GM21737 (cell line): ENCODE results near the gene IGLL1.
"Not testable (repeated sequence)": the region's sequence is repeated elsewhere in the genome, so short reads cannot be mapped to it uniquely, and the experiment has no call there.

Source experiments
- ATAC-seq: cut with Tn5 transposase; IDR thresholded peaks from one replicate; pipeline ENCODE4 v1.9.1; 2021; ENCODE audit warnings: mild to moderate bottlenecking, moderate library complexity; ENCODE audit not compliant: unreplicated experiment

IGLL1 gene

DNA sequence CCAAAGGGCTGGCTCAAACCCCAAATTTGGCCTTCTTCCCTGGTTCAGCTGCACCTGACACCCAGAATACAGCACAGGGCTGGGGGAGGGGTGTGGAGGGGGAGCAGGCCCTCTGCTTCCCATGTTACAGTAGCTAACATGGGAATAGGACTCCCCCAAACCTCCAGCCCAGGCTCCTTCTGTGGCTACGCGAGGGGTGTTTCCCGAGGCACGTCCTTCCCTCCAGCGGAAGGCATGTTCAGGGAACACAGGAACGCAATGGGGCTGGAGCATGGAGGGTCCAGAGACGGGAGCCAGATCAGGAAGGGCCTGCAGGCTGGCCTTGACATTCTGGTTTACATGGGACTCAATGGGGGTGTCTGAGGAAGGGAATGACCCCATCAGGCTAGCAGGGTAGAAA is 11.8 kb upstream of the IGLL1 start:
- no peak for ATAC-seq

DNA sequence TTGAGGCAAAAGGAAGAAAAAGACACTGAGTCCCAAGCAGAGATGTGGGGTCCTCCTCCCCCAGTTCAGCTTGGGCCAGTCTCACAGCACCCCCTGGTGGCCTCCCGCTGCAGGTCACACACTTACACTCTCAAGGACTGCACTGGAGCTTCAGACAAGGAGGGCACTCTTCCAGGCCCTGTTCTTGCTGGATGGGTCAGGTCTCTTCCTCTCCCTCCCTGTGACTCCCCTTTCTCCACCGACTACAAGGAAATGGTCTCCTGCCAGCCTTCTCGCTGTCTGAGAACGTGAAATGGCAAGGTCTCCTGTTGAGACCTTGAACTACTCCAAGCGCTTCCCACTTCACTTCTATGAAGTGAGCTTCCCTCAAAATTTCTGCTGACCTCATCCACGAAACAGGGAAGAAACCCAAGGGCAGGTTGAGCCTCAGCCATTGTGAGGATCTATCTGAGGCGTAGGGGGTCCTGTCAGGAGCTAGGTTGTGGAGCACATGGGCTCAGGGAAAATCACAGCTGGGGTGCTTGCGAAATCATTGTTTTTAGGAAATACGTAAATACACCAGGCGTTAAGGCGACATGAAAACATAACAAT is 11.2 kb upstream of the IGLL1 start:
- no peak for ATAC-seq

DNA sequence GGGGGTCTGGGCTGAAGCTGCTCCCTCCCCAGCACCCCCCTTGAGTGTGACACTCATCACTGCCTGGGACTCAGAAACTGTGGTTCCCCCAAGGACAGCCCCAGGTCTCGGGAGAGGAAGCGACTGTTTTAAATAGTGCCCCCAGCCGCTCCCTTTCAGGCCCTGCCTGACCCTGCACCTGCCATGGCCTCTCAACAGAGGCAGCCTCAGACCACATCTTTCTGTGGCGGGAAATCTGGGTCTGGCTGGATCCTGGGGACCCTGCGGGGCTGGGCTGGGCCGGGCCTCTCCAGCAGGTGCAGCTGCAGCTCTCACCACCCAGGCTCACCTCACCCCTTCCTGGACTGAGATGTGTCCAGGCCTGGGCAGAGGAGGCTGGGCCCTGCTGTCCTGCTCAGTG is 3.7 kb upstream of the IGLL1 start:
- ATAC-seq = no peak

DNA sequence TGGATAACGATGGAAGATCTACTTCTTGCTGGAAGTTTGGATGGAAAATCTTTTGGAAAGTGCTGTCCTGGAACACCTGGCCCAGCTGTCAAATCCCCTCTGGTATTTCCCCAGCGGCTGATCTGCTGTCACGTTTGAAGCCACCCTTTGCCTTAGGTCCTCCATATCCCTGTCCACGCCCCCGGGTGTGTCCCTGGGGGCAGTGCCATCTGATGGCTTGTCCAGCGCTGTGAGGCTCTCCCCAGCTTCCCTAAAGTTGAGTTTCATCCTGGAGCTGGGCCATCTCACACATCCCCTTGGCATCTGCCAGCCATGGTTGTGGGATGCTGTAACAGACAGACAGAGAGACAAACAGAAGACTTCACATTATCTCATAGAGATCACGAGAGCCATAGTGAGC is 3.1 kb upstream of the IGLL1 start:
- no peak for ATAC-seq

DNA sequence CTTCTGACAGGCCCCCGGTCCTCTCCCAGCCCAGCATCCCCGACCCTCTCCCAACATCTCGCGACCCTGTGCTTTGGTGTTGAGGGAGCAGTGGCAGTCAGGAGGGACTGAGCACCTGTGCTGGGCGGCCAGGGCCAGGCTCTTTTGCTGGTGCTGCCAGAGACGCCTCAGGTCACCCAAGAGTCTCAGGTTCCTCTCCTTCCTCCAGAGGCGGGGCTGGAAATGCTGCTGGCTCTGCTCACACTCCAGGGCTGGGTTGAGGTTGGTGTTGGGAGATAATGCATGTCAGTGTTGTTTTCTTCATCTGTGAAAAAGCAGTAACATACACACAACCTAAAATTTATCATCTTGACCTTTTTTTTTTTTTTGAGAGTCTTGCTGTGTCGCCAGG is 1.2 kb upstream of the IGLL1 start:
- ATAC-seq = no peak

DNA sequence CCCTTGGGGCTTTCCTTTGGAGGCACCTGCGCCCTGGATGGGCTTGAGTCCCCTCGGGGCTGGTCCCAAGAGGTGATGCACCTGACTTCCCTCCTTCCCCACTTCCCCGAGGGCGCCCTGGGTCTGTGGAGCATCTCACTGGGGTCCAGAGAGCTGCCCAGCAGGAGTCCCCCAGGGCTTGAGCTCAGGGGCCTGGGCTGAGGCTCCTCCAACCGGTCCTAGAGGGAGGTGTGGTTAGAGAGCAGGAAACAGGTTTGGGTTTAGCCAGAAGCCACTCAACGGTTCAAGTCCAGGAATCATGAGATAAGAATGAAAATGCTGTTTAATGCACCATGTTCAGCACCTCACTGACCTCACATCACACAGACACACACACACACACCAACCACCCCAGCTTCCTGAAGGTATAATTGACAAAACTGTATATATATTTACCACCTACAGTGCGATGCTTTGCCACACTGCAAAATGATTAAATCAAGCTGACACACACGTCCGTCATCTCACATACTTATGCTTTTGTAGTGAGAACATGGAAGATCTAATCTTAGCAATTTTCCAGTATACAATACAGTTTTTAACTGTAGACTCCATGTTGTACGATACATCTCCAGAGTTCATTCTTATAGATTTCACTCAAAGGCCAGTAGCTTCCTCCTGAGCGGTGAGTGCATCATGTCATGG is 628 bp upstream of the IGLL1 start:
- ATAC-seq = no peak

DNA sequence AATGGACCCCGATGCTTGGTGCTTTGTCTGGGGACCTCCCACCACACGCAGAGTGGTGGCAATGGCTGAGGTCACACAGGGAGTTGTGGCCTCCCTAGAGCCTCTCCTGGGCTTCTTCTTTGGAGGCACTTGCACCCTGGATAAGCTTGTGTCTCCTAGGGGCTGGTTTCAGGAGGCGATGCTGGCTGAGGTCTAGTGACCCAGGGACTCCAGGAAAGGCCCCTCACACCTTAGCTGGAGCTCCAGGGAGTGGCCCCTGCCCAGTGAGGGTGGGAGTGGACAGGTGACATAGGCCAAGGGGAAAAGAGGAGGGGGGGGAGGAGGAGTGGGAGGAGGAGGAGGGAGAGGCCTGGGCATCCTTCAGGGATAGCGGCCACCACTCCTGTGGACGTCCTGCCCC is 810 bp downstream of the IGLL1 start:
- ATAC-seq = no peak

DNA sequence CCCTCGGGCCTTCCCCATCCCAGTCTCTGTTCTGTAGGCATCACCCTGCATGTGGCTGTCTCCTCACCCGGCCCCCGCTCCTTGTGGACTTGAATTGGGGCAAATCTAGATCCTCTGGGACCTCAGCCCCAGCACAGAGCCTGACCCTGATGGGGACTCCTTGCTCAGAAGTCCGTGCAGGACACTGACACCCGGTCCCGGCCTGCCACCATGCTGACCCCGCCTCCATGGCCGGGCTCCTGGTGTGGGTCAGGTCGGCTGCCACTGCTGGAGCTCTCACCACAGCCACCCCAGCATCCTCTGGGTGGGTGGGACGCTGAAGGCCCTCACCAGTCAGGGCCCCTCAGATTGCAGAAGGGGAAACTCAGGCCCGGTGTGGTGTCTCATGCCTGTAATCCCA is 1.8 kb downstream of the IGLL1 start:
- ATAC-seq = no peak

DNA sequence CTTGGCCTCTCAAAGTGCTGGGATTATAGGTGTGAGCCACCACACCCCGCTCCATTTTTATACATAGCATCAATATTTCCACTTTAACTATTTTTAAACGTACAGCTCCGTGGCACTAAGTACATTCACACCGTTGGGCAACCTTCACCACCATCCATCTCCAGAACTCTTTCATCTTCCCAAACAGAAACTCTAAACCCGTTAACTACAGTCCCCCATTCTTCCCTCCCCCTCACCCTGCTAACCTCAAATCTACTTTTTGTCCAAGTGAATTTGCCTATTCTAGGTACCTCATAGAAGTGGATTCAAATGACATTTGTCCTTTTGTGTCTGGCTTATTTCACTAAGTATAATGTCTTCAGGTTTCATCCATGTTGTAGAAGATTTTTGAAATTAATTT is 3.4 kb downstream of the IGLL1 start:
- no peak for ATAC-seq

DNA sequence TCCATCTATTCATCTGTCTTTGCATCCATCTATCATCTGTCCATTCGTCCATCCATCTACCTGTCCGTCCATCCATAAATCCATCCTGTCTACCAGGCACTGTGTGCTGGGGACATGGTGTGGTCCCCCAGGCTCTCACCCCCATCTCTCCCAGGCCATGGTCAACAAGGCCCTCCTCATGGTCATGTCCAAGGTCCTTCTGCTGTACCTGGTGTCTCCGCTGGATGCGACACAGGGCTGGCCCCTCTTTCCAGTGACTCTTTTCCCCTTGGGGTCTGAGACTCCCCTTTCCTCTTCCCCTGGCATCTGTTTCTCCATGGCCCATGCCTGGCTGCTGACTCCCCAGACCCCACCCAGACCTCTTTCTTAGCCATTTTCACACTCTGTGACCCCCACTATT is 4.5 kb downstream of the IGLL1 start:
- ATAC-seq = no peak

DNA sequence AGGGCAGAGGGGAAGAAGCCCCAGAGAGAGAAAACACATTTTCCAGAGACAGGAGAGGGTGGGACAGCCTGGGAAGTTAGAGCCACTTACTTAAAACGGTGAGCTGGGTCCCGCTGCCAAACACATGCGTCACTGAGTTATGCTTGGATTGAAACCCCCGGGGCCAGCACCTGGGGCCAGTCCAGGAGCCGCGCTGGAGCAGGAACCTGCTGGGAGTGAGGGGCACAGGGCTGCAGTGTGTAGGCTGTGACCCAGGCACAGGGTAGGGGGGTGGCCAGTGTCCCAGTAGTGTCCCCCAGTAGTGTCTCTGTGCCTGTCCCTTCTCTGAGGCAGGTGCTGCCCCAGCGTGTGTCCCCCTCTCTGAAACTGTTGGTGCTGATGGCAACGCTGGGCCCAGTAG is 5.2 kb downstream of the IGLL1 start:
- no peak for ATAC-seq

DNA sequence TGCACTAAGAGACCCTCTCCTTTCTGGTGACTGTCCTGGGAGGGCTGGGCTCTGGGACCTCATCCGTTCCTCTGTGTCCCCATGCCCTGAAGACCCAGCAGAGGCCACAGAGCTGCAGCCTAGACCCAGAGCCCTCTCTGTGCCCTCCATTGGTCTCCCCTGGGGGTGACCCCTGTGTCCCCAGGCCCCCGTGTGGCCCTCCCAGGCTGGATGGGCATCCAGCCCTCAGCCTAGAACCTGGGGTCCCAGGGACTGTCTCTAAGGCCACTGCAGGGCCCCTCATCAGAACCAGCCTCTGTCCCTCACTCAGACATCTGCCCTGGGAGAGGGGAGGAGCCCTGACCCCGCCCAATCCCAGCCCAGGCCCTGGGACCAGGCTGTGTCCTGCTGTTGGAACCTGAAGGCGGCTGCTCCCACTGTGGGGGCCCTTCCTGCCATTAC is 5.7 kb downstream of the IGLL1 start:
- ATAC-seq = no peak

DNA sequence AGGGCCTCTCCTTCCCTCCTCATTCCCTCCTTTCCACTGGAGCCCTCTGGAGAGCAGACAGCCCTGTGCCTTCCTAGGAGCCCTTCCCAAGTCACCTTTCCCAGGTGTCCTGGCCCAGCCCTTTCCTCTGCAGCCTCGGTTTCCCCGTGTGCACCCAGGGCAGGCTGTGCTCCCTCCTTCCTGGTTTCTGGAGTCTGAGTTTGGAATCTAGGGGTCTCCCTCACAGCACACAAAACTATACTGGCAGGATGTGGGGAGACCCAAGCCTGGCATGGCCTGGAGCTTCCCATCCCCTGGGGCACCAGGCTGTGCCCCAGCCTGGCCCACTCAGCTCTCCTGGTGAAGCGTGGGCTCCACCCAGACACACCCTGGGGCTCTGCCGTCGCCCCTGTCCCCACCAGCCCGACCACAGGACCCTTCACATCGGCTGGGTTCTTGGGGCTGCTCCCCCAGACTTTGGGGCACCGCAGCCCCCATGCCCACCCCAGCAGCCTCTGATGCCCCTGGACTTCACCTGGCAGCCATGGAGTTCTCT is 6.3 kb downstream of the IGLL1 start:
- ATAC-seq = not testable (repeated sequence)

DNA sequence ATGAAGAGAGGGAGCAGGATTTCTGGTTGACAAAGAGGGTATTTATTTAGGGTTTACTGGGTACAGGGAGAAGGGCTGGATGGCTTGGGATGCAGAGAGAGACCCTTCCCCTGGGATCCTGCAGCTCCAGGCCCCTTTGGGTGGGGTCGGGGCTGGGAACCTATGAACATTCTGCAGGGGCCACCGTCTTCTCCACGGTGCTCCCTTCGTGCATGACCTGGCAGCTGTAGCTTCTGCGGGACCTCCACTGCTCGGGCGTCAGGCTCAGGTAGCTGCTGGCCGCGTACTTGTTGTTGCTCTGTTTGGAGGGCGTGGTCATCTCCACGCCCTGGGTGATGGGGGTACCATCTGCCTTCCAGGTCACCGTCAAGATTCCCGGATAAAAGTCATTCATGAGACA is 7.0 kb downstream of the IGLL1 start:
- not testable (repeated sequence) for ATAC-seq

DNA sequence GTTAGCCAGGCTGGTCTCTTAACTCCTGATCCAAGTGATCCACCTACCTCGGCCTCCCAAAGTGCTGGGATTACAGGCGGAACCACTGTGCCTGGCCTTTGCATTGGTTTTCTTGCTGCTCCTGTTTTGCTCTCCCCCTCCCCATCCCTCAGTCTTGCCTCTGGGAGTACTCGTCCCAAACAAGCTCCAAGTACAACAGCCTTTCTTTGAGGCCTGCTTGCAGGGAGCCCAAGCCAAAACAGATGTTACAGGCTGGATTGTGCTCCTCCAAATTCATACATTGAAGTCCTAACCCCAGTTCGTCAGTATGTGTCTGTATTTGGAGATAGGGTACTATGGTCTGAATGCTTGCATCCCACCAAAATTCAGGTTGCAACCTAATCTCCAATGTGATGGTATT is 8.6 kb downstream of the IGLL1 start:
- ATAC-seq = no peak

DNA sequence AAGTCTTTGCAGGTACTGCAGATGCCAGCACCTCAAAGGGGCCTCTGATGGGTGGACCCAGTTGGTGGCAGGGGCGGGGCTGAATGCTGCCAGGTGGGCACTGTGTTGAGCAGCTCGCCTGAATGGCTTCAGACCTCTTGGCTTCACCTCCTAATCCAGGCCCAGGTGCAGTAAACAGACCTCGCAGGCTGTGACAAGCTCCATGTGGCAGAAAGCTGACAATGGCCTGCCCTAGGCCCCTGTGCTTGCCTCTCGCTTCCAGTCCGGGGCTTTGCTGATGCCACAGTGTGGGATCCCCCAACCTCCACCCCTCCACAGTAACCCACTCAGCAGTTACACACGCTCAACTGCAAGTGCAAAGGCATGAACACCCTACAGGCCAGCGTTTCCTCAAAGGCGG is 9.4 kb downstream of the IGLL1 start:
- no peak for ATAC-seq

DNA sequence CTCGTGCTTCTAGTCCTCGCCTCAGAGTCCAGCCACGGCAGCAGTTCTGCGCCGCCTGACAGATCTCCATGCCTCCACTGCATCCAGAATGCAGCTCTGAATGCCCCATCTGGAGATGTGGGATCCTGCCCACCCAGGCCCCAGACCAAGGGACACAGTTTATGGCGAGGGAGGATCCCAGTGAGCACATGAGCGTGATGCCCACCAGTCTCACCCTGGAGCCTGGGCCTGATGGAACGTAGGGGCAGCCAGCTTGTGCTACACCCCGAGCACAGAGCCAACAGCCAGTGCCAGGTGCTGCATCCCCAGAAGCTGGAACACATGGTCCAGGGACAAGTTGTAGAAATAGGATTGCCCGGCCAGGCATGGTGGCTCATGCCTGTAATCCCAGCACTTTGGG is 10.4 kb downstream of the IGLL1 start:
- ATAC-seq = no peak

DNA sequence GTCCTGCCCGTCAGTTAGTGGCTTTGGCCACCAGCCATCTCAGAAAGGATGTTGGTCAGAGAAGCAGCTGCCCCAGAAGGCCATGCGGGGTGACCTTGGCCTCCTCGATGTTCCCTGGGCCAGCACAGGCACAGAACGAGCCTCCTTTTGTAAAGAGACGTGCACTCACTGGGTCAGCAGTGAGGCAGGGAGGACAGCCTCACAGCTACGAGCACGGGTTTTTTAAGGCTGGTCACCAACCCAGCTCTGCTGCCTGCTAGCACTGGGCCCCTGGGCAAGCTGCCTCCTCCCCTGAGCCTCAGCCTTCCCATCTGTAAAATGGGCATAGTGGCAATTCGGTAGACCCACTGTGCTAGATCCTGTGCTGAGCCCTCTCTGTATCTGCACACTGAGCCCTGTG is 10.8 kb downstream of the IGLL1 start:
- no peak for ATAC-seq

DNA sequence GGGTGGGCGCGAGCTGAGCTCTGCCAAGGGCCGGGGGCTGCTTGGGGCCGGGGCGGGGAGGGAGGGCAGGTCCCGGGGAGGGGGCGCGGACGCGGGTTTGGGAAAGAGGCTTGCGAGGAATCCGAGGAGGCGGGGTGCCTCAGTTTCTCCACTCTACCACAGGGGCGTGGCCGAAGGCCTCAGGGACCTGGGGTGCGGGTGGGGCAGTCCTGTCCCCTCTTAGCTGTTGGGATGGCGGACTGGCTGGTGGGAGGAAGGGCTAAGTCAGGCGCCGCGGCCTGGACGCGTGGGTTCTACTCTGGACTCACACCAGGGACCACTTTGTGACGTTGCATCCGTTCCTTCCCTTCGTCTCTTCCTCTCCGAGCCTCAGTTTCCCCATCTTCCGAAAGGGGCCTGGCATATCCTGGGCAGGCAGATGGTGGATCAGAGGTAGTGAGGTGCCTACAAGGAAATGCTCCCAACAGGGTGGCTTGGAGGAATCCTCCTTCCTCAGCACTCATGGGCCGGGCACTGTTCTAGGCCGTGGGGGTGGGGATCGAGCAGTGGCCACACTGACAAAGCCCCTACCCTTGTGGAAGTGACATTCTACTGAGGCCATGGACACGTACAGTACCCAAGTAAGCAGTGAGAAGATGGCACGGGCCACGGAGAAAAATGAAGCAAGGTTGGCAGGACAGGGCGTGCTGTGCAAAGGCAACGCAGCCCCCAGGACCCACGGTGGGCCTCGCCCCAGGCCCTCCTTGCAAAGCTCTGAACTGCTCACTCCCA is 13.2 kb downstream of the IGLL1 start:
- no peak for ATAC-seq

DNA sequence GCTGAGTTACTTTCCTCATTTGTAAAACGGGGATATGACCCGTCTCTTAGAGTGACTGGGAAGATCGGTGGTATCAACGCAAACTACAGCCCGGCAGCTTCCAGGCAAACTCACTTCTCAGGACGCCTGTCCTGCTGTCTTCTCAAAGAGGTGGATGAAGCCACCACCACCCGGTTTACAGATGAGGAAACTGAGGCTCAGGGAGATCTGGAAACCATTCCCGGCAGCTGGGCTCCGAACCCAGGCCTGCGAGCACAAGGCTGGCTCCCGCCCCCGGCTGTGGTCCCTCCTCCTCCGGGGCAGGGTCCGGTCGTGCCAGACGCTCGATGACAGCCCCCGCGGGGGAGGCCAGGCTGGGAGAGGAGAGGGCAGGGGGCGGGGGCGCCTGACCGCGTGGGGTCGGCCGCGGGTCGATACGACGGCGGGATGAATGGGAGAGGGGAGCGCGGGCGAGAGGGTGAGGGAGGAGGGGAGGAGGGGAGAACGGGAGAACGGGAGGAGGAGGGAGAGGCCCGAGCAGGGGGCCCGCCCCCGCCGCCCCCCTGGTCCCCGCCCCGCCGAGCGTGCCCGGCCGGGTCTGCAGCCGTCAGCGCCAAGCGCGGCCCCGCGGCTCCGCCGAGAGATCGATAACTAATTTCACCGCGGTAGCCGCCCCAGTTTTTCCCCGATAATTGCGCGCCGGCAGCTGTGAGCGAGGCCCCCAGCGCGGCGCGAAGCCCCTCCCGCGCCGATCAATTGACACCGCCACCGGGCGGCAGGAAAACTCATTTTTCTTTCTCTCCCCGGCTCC is 14.0 kb downstream of the IGLL1 start:
- ATAC-seq = no peak

DNA sequence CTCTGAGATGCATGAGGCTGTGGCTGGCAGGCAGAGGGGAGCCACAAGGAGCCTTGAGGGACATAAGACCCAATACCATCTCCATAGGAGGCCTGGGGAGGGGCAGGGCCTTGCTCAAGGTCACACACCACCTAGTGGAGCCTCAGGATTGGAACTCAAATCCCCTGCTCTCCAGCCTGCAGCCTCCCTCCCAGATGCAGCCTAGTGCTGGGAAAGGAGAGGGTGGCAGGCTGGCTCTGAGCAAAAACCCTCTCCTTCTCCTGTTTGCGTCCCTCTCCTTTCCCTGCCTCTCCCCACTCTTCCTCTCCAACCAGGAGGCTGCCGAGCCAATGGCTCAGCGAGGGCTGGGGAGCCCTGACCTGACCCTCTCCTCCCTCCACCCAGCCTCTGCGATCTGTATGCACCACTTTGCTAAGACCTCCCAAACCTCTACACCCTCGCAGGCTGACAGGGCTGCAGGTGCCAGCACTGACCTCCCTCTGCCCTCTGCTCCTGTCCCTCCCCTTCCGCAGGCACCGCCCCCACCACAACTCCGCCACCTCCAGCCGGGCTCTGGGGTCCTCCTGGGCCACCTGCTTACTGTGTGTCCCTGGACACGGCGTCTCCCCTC is 14.7 kb downstream of the IGLL1 start:
- no peak for ATAC-seq
